Suprapubic skin (tissue), 4 donors: ENCODE data around the gene EFCAB6. TPM values are rescaled to one million over a fixed set of nuclear protein-coding genes. Genes with fewer than 3 reads are reported as not detected.

Experiments
- DNase-seq, 2 donors: peaks; one replicate each; pipeline ENCODE4 v3.0.0-alpha.2; 2019; ENCODE audit warnings: low spot score in 2 of 2
- H3K27ac ChIP-seq: fragments of 200-600 bp; sonication (generic); one replicate; pipeline ENCODE4 v1.5.1; 2019
- H3K27me3 ChIP-seq: fragments of 200-600 bp; sonication (generic); one replicate; pipeline ENCODE4 v1.5.1; 2019
- H3K36me3 ChIP-seq: fragments of 200-600 bp; sonication (generic); one replicate; pipeline ENCODE4 v1.5.1; 2019
- H3K4me1 ChIP-seq: fragments of 200-600 bp; sonication (generic); one replicate; pipeline ENCODE4 v1.5.1; 2019
- H3K4me3 ChIP-seq: fragments of 200-600 bp; sonication (generic); one replicate; pipeline ENCODE4 v1.5.1; 2019; ENCODE audit warnings: mild to moderate bottlenecking
- H3K9me3 ChIP-seq: fragments of 200-600 bp; sonication (generic); one replicate; pipeline ENCODE4 v1.5.1; 2019
- EP300 ChIP-seq: sonication (generic); formaldehyde crosslinking; IDR thresholded peaks from one replicate; pipeline ENCODE4 v1.6.1; 2017; ENCODE audit warnings: antibody characterized with exemption
- POLR2A ChIP-seq, 2 donors: fragments of 450-650 bp; IDR thresholded peaks; one replicate each; pipeline ENCODE4 v1.6.1; 2017; ENCODE audit warnings: antibody characterized with exemption in 2 of 2, mild to moderate bottlenecking in 2 of 2, moderate library complexity in 2 of 2
- POLR2AphosphoS5 ChIP-seq, 3 donors: sonication (generic); formaldehyde crosslinking; IDR thresholded peaks; one replicate each; pipeline ENCODE4 v1.6.1; 2017; ENCODE audit warnings: antibody characterized with exemption in 3 of 3
- WGBS: methylation state at CpG from one replicate; pipeline ENCODE4 v1.1.5; 2018; 5-methylcytosine and 5-hydroxymethylcytosine counted together
- total RNA-seq, 4 donors: library from RNA; depleted of rRNA; stranded (reverse); fragments of >200 nt; gene quantifications; one replicate each; pipeline ENCODE4 v1.1.0, GENCODE V29; 2016
- TF ChIP-seq, protein P1 (sequence below), 2 donors: fragments of 200-600 bp in 1 of 2; fragments of 450-650 bp in 1 of 2; sonication (generic) in 1 of 2; IDR thresholded peaks; one replicate each; pipeline ENCODE4 v1.5.1; 2016 to 2019; ENCODE audit warnings: antibody characterized with exemption in 2 of 2, mild to moderate bottlenecking in 1 of 2, moderate library complexity in 1 of 2

The EFCAB6 gene
- total RNA-seq, 4 donors from 2014 or later: 1.9 to 4.9 (median 2.9) TPM

DNA sequence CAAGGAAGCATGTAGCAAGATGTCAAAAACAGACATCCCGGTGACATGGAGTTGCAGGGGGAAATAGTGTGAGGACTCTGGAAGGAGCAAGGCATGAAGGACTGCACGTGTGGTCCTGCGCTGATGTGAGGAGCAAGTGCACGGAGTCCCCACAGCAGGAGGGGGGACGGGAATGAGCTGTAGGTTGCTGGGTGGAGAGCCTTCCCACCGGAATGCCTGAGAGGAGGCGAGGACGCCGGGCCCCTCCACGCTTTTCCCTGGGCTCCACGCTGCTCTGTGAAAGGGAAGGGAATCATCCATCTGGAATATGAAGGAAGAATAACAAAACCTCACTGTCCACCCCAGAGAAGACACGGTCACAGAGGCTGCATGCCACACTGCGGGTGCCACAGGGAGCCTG is 23.6 kb upstream of the EFCAB6 start:
- Histone ChIP-seq H3K9me3 (no peaks in the 10 kb centered on the region), H3K4me3 (no peak overlapping the region), H3K36me3 (no peaks in the 10 kb centered on the region), H3K4me1 (no peaks in the 10 kb centered on the region), H3K27me3 (peaks cover 28% of the 10 kb centered on the region), H3K27ac (no peak overlapping the region)
- DNase-seq: no peak
- TF ChIP-seq POLR2AphosphoS5 (IDR thresholded peaks at IDR 0.05) (no peak), EP300 (no peak)
- TF ChIP-seq, protein P1, sequence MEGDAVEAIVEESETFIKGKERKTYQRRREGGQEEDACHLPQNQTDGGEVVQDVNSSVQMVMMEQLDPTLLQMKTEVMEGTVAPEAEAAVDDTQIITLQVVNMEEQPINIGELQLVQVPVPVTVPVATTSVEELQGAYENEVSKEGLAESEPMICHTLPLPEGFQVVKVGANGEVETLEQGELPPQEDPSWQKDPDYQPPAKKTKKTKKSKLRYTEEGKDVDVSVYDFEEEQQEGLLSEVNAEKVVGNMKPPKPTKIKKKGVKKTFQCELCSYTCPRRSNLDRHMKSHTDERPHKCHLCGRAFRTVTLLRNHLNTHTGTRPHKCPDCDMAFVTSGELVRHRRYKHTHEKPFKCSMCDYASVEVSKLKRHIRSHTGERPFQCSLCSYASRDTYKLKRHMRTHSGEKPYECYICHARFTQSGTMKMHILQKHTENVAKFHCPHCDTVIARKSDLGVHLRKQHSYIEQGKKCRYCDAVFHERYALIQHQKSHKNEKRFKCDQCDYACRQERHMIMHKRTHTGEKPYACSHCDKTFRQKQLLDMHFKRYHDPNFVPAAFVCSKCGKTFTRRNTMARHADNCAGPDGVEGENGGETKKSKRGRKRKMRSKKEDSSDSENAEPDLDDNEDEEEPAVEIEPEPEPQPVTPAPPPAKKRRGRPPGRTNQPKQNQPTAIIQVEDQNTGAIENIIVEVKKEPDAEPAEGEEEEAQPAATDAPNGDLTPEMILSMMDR (IDR thresholded peaks at IDR 0.05): no peak
- 90% methylated on average over 11 of the region's 13 CpGs for WGBS

DNA sequence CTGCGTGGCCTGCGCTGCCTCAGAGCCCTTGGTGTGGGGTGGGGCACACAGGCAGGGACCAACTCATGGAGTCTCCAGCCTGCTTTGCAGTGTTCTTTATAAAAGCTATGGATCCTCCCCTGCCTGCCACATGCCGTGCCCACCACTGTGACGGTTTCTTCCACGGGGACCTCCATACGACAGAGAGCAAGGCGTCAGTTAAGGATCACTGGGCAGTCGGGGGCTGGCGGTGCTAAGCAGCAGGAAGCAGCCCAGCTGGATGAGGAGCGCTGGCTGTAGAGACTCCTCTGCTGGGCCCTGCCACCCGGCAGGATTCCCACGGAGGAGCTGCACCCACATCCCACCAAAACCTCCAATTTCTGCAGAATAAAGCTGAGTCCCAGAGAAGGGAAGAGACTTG is 23.1 kb upstream of the EFCAB6 start:
- TF ChIP-seq POLR2A (IDR thresholded peaks at IDR 0.05): no peak
- no peak for TF ChIP-seq EP300
- no peak for TF ChIP-seq POLR2AphosphoS5 (IDR thresholded peaks at IDR 0.05)
- TF ChIP-seq, protein P1 (IDR thresholded peaks at IDR 0.05): no peak
- no peak overlapping the region for H3K27ac ChIP-seq
- H3K9me3 ChIP-seq: no peaks in the 10 kb centered on the region
- H3K27me3 ChIP-seq: peaks cover 33% of the 10 kb centered on the region
- no peaks in the 10 kb centered on the region for H3K4me1 ChIP-seq
- no peak for DNase-seq
- WGBS: 87% methylated on average over 12 of the region's 12 CpGs
- no peaks in the 10 kb centered on the region for H3K36me3 ChIP-seq
- no peak overlapping the region for H3K4me3 ChIP-seq

DNA sequence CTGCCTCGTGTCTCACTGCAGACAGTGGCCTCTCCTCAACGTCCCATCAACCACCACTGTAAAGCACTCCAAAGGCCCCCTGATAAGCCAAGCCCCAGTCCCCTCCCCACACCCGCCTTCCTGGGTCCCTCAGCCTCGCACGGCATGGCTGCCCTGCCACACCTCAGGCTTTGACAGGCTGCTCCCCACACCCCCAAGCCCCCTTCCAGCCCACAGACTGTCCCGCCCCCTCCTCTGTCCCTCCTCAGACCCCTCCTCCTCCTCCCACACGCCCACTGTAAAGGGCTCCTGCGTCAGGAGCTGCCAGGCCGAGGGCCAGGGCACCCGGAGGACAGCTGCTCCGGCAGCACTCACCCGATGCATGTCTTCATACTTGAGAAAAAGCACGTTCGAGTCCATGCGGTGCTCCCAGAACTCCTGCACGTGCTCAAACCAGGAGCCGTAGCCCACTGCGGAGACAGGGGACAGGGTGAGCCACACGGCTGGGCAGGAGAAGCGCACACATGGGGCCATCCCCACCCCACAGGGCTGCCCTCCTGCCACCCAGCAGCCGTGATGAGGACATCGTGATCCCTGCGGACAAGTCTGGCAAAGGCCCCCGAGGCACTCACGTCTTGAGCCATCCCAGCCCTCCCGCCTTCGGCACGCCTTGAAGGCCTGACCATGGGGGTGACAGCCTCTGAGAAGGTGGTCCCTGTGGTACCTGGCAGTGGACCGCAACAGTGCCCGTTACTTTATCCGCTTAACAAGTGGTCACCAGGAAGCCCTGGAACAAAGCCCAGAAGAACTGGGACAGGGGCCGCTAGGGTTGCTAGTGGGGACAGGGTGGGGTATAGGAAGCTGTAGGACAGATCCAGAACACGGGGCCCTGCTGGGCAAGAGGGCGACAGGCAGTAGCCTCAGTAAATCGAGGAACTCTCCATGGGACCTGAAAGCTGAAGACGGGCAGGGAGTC is 21.5 kb upstream of the EFCAB6 start:
- Histone ChIP-seq H3K9me3 (no peaks in the 10 kb centered on the region), H3K4me1 (peaks cover 6% of the 10 kb centered on the region), H3K27me3 (peaks cover 34% of the 10 kb centered on the region), H3K4me3 (no peak overlapping the region), H3K27ac (no peak overlapping the region), H3K36me3 (no peaks in the 10 kb centered on the region)
- DNase-seq: peak in 1 of 2 donors; percentile 60
- TF ChIP-seq, protein P1 (IDR thresholded peaks at IDR 0.05): no peak
- TF ChIP-seq EP300: no peak
- 89% methylated on average over 27 of the region's 36 CpGs for WGBS

DNA sequence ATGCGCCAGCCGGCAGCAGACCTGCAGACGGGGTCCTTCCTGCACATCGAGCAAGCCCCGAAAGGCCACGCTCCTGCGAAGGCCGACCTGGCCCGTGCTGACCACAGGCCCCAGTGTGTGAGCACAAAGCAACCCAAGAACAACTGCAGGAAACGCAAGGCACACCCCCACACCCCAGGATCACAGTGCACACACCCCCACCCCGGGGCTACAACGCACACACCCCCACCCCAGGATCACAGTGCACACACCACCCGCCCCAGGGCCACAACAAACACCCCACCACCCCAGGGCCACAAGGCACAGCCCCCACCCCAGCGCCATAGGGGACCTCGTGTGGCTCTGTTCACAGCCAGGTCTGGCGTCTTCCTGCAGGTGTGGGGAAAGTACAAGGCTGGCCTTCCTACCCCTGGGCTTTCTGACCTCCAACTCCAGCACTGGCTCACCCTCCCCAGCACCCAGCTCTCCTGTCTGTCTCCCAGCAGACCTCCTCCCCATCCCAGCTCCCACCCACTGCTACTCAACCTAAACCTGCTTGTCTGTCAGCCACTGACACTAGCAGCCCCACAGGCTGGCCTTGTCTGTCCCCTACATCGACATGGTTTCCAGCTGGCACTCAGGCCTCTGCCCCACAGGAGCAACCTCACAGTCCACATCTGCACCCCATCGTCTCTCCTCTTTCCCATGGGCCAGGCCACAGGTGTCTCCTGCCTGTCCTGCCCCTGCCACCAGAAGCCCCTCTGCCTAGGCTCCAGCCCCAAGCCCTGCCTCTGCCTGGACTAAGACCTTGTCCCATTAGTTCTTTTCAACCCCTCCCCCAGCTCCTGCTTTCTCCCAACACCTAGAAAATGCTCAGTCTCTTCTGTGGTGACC is 20.5 kb upstream of the EFCAB6 start:
- 92% methylated on average over 12 of the region's 18 CpGs for WGBS
- H3K9me3 ChIP-seq: no peaks in the 10 kb centered on the region
- H3K4me1 ChIP-seq: peaks cover 6% of the 10 kb centered on the region
- H3K4me3 ChIP-seq: no peak overlapping the region
- TF ChIP-seq, protein P1 (IDR thresholded peaks at IDR 0.05): no peak
- TF ChIP-seq POLR2A (IDR thresholded peaks at IDR 0.05) (no peak), POLR2AphosphoS5 (IDR thresholded peaks at IDR 0.05) (no peak), EP300 (no peak)
- peak in 1 of 2 donors; percentile 53 for DNase-seq
- H3K27ac ChIP-seq: no peak overlapping the region
- H3K27me3 ChIP-seq: peaks cover 34% of the 10 kb centered on the region
- H3K36me3 ChIP-seq: no peaks in the 10 kb centered on the region
